Left hindlimb (tissue), 1 donor: ENCODE data around the gene TLE2.
"Not testable (repeated sequence)": the region's sequence is repeated elsewhere in the genome, so short reads cannot be mapped to it uniquely, and the experiment has no call there.

Experiments used
- DNase-seq: peaks from one replicate; pipeline ENCODE4 v3.0.0-alpha.2; 2018

Gene TLE2

GRCh38 chr19:3012621-3013262 lies 16.3 kb downstream of the TLE2 start:
- no peak for DNase-seq

- not testable (repeated sequence) for DNase-seq
Observed at GRCh38 chr19:3012059-3012458, 17.0 kb downstream of the TLE2 start.

- DNase-seq: no peak
Observed at GRCh38 chr19:3010871-3011270, 18.2 kb downstream of the TLE2 start.

GRCh38 chr19:3008994-3009393 lies 20.1 kb downstream of the TLE2 start:
- no peak for DNase-seq

GRCh38 chr19:3007975-3008374 lies 21.1 kb downstream of the TLE2 start:
- no peak for DNase-seq

- DNase-seq: no peak
Observed at GRCh38 chr19:3006075-3006767, 22.9 kb downstream of the TLE2 start.

- DNase-seq: no peak
Observed at GRCh38 chr19:3005345-3005744, 23.7 kb downstream of the TLE2 start.

- DNase-seq: no peak
Observed at GRCh38 chr19:3004522-3004921, 24.6 kb downstream of the TLE2 start.

GRCh38 chr19:3003046-3003445 lies 26.0 kb downstream of the TLE2 start:
- no peak for DNase-seq

GRCh38 chr19:3001235-3001800 lies 27.8 kb downstream of the TLE2 start:
- DNase-seq: no peak

- no peak for DNase-seq
Observed at GRCh38 chr19:2998642-2999041, 30.4 kb downstream of the TLE2 start.

GRCh38 chr19:2997720-2998119 lies 31.4 kb downstream of the TLE2 start:
- DNase-seq: no peak

- no peak for DNase-seq
Observed at GRCh38 chr19:2994588-2995131, 34.4 kb downstream of the TLE2 start.

GRCh38 chr19:2993579-2993978 lies 35.5 kb downstream of the TLE2 start:
- no peak for DNase-seq

- no peak for DNase-seq
Observed at GRCh38 chr19:2992958-2993357, 36.1 kb downstream of the TLE2 start.

GRCh38 chr19:2992333-2992732 lies 36.7 kb downstream of the TLE2 start:
- DNase-seq: not testable (repeated sequence)

- DNase-seq: no peak
Observed at GRCh38 chr19:2989236-2989946, 39.7 kb downstream of the TLE2 start.

GRCh38 chr19:2988568-2988967 lies 40.5 kb downstream of the TLE2 start:
- DNase-seq: no peak

GRCh38 chr19:2987797-2988196 lies 41.3 kb downstream of the TLE2 start:
- DNase-seq: no peak

GRCh38 chr19:2986951-2987524 lies 42.0 kb downstream of the TLE2 start:
- no peak for DNase-seq

- no peak for DNase-seq
Observed at GRCh38 chr19:2984215-2984528, 44.9 kb downstream of the TLE2 start.

- DNase-seq: peak; percentile 81
Observed at GRCh38 chr19:2983351-2984214, 45.5 kb downstream of the TLE2 start.
